Neural progenitor cell (in vitro differentiated cells): ENCODE data around the gene ZNF747. TPM values are rescaled to one million over a fixed set of nuclear protein-coding genes. Genes with fewer than 3 reads are reported as not detected.

Experiments
- DNase-seq: peaks from one replicate; pipeline ENCODE4 v3.0.0-alpha.2; 2016; ENCODE audit warnings: low spot score
- H2AFZ ChIP-seq: fragments of 200-600 bp; sonication (generic); replicated peaks from 2 replicates; pipeline ENCODE4 v1.6.1; 2016; ENCODE audit warnings: antibody characterized with exemption
- H3F3A ChIP-seq: fragments of 200-600 bp; sonication (generic); 2 replicates; pipeline ENCODE4 v1.6.1; 2016; ENCODE audit warnings: antibody characterized with exemption, low read depth
- H3K27ac ChIP-seq: fragments of 200-600 bp; sonication (generic); 2 replicates; pipeline ENCODE4 v1.5.1; 2016; ENCODE audit warnings: mild to moderate bottlenecking
- H3K27me3 ChIP-seq: fragments of 200-600 bp; sonication (generic); 2 replicates; pipeline ENCODE4 v1.6.1; 2016; ENCODE audit warnings: mild to moderate bottlenecking, moderate library complexity
- H3K36me3 ChIP-seq: fragments of 200-600 bp; sonication (generic); 2 replicates; pipeline ENCODE4 v1.5.1; 2016
- H3K4me1 ChIP-seq: fragments of 200-600 bp; sonication (generic); 2 replicates; pipeline ENCODE4 v1.6.1; 2016; ENCODE audit warnings: mixed run types
- H3K4me2 ChIP-seq: fragments of 200-600 bp; sonication (generic); 2 replicates; pipeline ENCODE4 v1.6.1; 2016
- H3K4me3 ChIP-seq: fragments of 200-600 bp; sonication (generic); 2 replicates; pipeline ENCODE4 v1.5.1; 2016
- H3K79me2 ChIP-seq: fragments of 200-600 bp; sonication (generic); 2 replicates; pipeline ENCODE4 v1.6.1; 2016; ENCODE audit warnings: low read depth
- H3K9ac ChIP-seq: fragments of 200-600 bp; sonication (generic); 2 replicates; pipeline ENCODE4 v1.6.1; 2016
- H3K9me3 ChIP-seq: fragments of 200-600 bp; sonication (generic); 2 replicates; pipeline ENCODE4 v1.5.1; 2016; ENCODE audit warnings: low read depth
- H4K20me1 ChIP-seq: fragments of 200-600 bp; sonication (generic); 2 replicates; pipeline ENCODE4 v1.6.1; 2016; ENCODE audit warnings: low read depth
- H3K27ac Mint-ChIP-seq: 3 replicates; pipeline ENCODE4 v1.8.0; 2021; ENCODE audit warnings: mixed read lengths
- H3K27me3 Mint-ChIP-seq: 2 replicates; pipeline ENCODE4 v1.8.0; 2022; ENCODE audit warnings: low read depth, mild to moderate bottlenecking, inconsistent platforms, moderate library complexity, mixed read lengths; ENCODE audit not compliant: insufficient read depth
- H3K36me3 Mint-ChIP-seq: 3 replicates; pipeline ENCODE4 v1.8.0; 2021; ENCODE audit warnings: mixed read lengths
- H3K4me1 Mint-ChIP-seq: 3 replicates; pipeline ENCODE4 v1.8.0; 2021; ENCODE audit warnings: mixed read lengths
- H3K4me3 Mint-ChIP-seq: 3 replicates; pipeline ENCODE4 v1.8.0; 2021; ENCODE audit warnings: mild to moderate bottlenecking, moderate library complexity, mixed read lengths
- H3K9me3 Mint-ChIP-seq: 3 replicates; pipeline ENCODE4 v1.8.0; 2020; ENCODE audit warnings: mixed read lengths
- EZH2 ChIP-seq: fragments of 200-600 bp; sonication (generic); IDR thresholded peaks from 2 replicates; pipeline ENCODE4 v1.6.1; 2017; ENCODE audit warnings: antibody characterized with exemption, mild to moderate bottlenecking, moderate library complexity
- EZH2phosphoT487 ChIP-seq: fragments of 200-600 bp; sonication (generic); IDR thresholded peaks from 2 replicates; pipeline ENCODE4 v1.6.1; 2017; ENCODE audit warnings: antibody characterized with exemption
- total RNA-seq: library from RNA; depleted of rRNA; stranded (reverse); fragments of >200 nt; gene quantifications from 2 replicates; pipeline ENCODE4 v1.2.3, GENCODE V29; 2015; ENCODE audit warnings: low replicate concordance
- TF ChIP-seq, protein P1 (sequence below): fragments of 200-600 bp; sonication (generic); IDR thresholded peaks from 2 replicates; pipeline ENCODE4 v1.5.1; 2017; ENCODE audit warnings: antibody characterized with exemption, mild to moderate bottlenecking

ZNF747 gene
- total RNA-seq, 1 donor from 2014 or later, result 7.0 TPM

DNA sequence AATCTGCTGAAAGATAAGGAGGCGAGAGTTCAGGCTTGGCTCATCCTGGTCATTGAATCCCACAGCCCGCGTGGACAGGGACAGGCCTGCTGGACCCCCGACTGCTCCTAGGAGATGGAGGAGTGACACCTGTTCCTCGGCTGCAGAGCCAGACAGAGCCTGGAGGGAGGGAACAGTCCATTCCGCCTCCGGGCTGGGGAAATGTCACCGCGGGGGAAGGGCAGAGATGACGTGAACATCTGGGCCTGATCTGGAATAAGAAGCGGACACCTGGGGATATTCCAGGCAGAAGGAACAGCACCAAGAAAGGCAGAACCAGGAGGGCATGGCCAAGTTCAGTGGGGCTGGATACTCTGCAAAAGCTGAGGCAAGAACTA, 1.5 kb downstream of the ZNF747 start:
- no peak for TF ChIP-seq EZH2
- TF ChIP-seq, protein P1, sequence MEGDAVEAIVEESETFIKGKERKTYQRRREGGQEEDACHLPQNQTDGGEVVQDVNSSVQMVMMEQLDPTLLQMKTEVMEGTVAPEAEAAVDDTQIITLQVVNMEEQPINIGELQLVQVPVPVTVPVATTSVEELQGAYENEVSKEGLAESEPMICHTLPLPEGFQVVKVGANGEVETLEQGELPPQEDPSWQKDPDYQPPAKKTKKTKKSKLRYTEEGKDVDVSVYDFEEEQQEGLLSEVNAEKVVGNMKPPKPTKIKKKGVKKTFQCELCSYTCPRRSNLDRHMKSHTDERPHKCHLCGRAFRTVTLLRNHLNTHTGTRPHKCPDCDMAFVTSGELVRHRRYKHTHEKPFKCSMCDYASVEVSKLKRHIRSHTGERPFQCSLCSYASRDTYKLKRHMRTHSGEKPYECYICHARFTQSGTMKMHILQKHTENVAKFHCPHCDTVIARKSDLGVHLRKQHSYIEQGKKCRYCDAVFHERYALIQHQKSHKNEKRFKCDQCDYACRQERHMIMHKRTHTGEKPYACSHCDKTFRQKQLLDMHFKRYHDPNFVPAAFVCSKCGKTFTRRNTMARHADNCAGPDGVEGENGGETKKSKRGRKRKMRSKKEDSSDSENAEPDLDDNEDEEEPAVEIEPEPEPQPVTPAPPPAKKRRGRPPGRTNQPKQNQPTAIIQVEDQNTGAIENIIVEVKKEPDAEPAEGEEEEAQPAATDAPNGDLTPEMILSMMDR, result no peak
- no peak for TF ChIP-seq EZH2phosphoT487
- peaks cover 29% of the 10 kb centered on the region for H3K4me1 Mint-ChIP-seq
- Histone ChIP-seq H4K20me1 (no peaks in the 10 kb centered on the region), H3F3A (peaks cover 12% of the 10 kb centered on the region), H3K36me3 (no peaks in the 10 kb centered on the region), H2AFZ (no peak overlapping the region), H3K9ac (no peak overlapping the region), H3K4me1 (peaks cover 8% of the 10 kb centered on the region), H3K27me3 (no peaks in the 10 kb centered on the region), H3K9me3 (no peaks in the 10 kb centered on the region), H3K4me3 (no peak overlapping the region), H3K79me2 (peaks cover 40% of the 10 kb centered on the region), H3K27ac (no peak overlapping the region), H3K4me2 (peak overlapping the region; percentile 82)
- H3K27me3 Mint-ChIP-seq, result peaks cover 2% of the 10 kb centered on the region
- DNase-seq, result no peak
- H3K4me3 Mint-ChIP-seq, result peak overlapping the region; percentile 68
- peak overlapping the region; percentile 75 for H3K27ac Mint-ChIP-seq
- H3K9me3 Mint-ChIP-seq, result no peaks in the 10 kb centered on the region
- peaks cover 9% of the 10 kb centered on the region for H3K36me3 Mint-ChIP-seq

DNA sequence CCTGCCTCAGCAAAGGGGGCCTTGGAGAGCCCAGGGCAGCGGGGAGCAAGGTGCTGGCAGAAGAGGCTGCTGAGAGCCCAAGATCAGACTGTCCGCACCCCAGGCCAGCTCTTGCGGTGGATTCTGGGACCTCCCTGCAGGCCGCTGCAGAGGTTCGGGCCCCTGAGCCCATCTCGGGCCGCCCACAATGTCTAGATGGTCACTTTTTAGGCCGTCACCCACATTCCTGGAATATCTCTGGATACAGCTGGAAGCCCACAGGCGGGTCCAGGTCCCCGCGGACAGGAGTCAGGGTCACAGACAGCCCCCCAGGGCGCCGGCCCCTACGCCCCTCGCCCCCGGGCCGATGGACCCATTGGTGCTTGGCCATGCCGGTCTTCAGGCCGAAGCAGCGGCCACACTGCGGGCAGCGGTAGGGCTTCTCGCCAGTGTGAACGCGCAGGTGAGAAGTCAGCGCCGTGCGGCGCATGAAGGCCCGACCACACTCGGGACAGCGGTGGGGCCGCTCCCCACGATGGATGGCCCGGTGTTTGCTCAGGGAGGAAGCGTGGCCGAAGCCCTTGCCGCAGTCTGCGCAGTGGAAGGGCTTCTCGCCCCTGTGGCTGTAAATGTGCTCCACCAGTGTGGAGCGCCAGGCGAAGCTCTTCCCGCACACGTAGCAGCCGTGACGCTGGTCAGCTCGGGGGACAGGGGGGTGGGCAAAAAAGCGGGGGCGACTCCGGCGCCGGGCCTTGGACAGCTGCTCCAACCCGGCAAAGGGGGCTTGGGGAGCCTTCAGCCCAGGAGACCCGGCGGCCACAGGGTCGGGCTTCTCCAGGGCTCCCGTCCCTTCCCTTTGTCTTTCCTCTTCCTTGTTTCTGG, 2.1 kb downstream of the ZNF747 start:
- H3K4me3 Mint-ChIP-seq, result peak overlapping the region; percentile 68
- no peak overlapping the region for H3K27ac Mint-ChIP-seq

DNA sequence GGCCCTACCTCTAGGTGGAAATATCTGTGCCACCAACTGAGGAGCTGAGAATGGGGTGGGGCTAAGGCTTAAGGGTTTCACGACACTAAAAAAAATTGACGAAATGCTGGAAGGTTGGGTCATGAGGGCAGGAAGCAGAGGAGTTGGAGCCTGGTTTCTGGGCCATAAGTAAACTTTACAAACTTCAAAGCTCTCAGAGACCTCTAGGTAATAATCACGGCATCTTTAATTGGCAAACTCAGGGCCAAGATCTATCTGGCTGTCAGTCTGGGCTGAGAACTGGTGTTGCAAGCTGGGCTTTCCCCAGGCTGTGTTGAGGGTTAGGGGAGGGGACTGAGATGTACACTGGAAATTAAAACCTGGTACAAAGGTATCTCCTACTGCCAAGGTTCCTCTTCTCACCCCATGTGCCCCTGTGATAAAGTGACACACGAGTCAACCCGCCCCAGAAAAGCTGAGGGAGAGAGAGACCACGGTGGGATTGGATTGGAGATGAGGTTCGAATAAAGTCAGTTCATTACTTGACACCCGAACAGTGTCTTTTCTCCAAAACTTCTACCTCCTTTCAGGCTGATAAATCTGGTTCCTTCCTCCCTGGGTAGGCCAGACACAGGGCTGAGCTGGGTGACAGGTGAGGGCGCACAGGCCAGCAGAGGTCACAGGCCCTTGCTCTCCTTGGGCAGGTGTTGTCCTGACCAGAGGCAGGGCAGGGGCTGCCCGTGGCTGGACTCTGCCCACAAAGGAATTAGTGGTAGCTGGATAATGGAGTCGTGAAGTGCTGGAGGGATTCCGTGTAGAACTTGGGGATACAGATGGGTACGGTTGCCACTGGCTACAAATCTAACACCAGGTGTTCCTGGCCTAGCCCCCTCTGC, 4.3 kb downstream of the ZNF747 start:
- no peaks in the 10 kb centered on the region for H3K9me3 Mint-ChIP-seq
- no peaks in the 10 kb centered on the region for H3K27me3 ChIP-seq
- H3K4me3 ChIP-seq, result no peak overlapping the region
- no peak for DNase-seq
- TF ChIP-seq EZH2phosphoT487 (no peak), EZH2 (no peak)
- TF ChIP-seq, protein P1, result no peak
- peaks cover 10% of the 10 kb centered on the region for H3K27me3 Mint-ChIP-seq
- no peaks in the 10 kb centered on the region for H3K36me3 Mint-ChIP-seq
- no peak overlapping the region for H3K4me2 ChIP-seq
- no peaks in the 10 kb centered on the region for H3K9me3 ChIP-seq
- H3K36me3 ChIP-seq, result no peaks in the 10 kb centered on the region
- H3K4me1 ChIP-seq, result peaks cover 9% of the 10 kb centered on the region
- H3K9ac ChIP-seq, result no peak overlapping the region
- H2AFZ ChIP-seq, result no peak overlapping the region
- peaks cover 26% of the 10 kb centered on the region for H3K4me1 Mint-ChIP-seq
- H3K27ac ChIP-seq, result no peak overlapping the region
- H3F3A ChIP-seq, result peaks cover 29% of the 10 kb centered on the region
- peaks cover 26% of the 10 kb centered on the region for H3K79me2 ChIP-seq
- peaks cover 2% of the 10 kb centered on the region for H4K20me1 ChIP-seq
- H3K27ac Mint-ChIP-seq, result no peak overlapping the region
- H3K4me3 Mint-ChIP-seq, result no peak overlapping the region

More for the DNA sequence above, 2.1 kb downstream of the ZNF747 start:
- Histone ChIP-seq H3K27me3 (no peaks in the 10 kb centered on the region), H3K4me1 (peaks cover 13% of the 10 kb centered on the region), H3K36me3 (no peaks in the 10 kb centered on the region), H3K4me2 (no peak overlapping the region), H2AFZ (no peak overlapping the region), H4K20me1 (no peaks in the 10 kb centered on the region), H3K9me3 (no peaks in the 10 kb centered on the region), H3K27ac (no peak overlapping the region), H3F3A (peaks cover 19% of the 10 kb centered on the region), H3K4me3 (no peak overlapping the region), H3K79me2 (peaks cover 41% of the 10 kb centered on the region), H3K9ac (no peak overlapping the region)
- DNase-seq, result no peak
- H3K36me3 Mint-ChIP-seq, result peaks cover 6% of the 10 kb centered on the region
- TF ChIP-seq, protein P1, result no peak
- TF ChIP-seq EZH2phosphoT487, result no peak
- no peak for TF ChIP-seq EZH2
- peaks cover 34% of the 10 kb centered on the region for H3K4me1 Mint-ChIP-seq
- no peaks in the 10 kb centered on the region for H3K9me3 Mint-ChIP-seq
- H3K27me3 Mint-ChIP-seq, result peaks cover 6% of the 10 kb centered on the region
